PC-3 (cell line): ENCODE data around the gene DAPK1. TPM values are rescaled to one million over a fixed set of nuclear protein-coding genes. Genes with fewer than 3 reads are reported as not detected.

Source experiments
- ATAC-seq: fragments of 200-7000 bp; cut with Tn5 transposase; 2 replicates; pipeline ENCODE4 v1.9.1; 2020; ENCODE audit warnings: mild to moderate bottlenecking, moderate library complexity
- BruUV-seq: library from RNA; stranded (reverse); fragments of 400-500 nt; replicated peaks from 2 replicates; lab custom pipeline; 2021; lab: Mats Ljungman, UMichigan
- CTCF ChIA-PET: fragments of 300-600 bp; sonication (Branson Sonifier 250); formaldehyde crosslinking; loops from one replicate; lab custom pipeline; 2022; ENCODE audit warnings: antibody characterized with exemption; lab: Charles Lee
- POLR2A ChIA-PET: fragments of 300-600 bp; sonication (Branson Sonifier 250); formaldehyde crosslinking; loops from one replicate; lab custom pipeline; 2022; ENCODE audit warnings: antibody characterized with exemption; ENCODE audit not compliant: unreplicated experiment; lab: Charles Lee
- DNase-seq: peaks from one replicate; pipeline ENCODE4 v3.0.0-alpha.2; 2015
- H2AFZ ChIP-seq: fragments of 300-600 bp; sonication (generic); 2 replicates; pipeline ENCODE4 v1.6.0; 2016; ENCODE audit warnings: antibody characterized with exemption, low read length
- H3F3A ChIP-seq: fragments of 300-600 bp; sonication (generic); one replicate; pipeline ENCODE4 v1.6.0; 2017; ENCODE audit warnings: antibody characterized with exemption, low read length, control low read depth, mild to moderate bottlenecking; ENCODE audit not compliant: unreplicated experiment
- H3K27ac ChIP-seq: fragments of 300-600 bp; sonication (generic); 2 replicates; pipeline ENCODE4 v1.5.1; 2016; ENCODE audit warnings: mild to moderate bottlenecking, low read length
- H3K27me3 ChIP-seq: fragments of 300-600 bp; sonication (generic); 2 replicates; pipeline ENCODE4 v1.6.1; 2016; ENCODE audit warnings: low read length, mixed read lengths
- H3K36me3 ChIP-seq: fragments of 300-600 bp; sonication (generic); 2 replicates; pipeline ENCODE4 v1.6.1; 2016; ENCODE audit warnings: low read depth, mixed run types, low read length, mixed read lengths
- H3K4me1 ChIP-seq: fragments of 300-600 bp; sonication (generic); 2 replicates; pipeline ENCODE4 v1.5.1; 2016; ENCODE audit warnings: low read length; ENCODE audit not compliant: insufficient read depth
- H3K4me2 ChIP-seq: fragments of 300-600 bp; sonication (generic); 2 replicates; pipeline ENCODE4 v1.6.0; 2016; ENCODE audit warnings: low read length
- H3K4me3 ChIP-seq: fragments of 300-600 bp; sonication (generic); 2 replicates; pipeline ENCODE4 v1.5.1; 2016; ENCODE audit warnings: mild to moderate bottlenecking, low read length, mixed read lengths
- H3K79me2 ChIP-seq: fragments of 300-600 bp; sonication (generic); 2 replicates; pipeline ENCODE4 v1.6.1; 2017; ENCODE audit warnings: low read length, mixed read lengths
- H3K9ac ChIP-seq: fragments of 300-600 bp; sonication (generic); 2 replicates; pipeline ENCODE4 v1.6.0; 2016; ENCODE audit warnings: mild to moderate bottlenecking, low read length
- H3K9me2 ChIP-seq: fragments of 300-600 bp; sonication (generic); replicated peaks from 2 replicates; pipeline ENCODE4 v1.6.1; 2016; ENCODE audit warnings: mixed run types, low read length, mixed read lengths
- H3K9me3 ChIP-seq: fragments of 300-600 bp; sonication (generic); 2 replicates; pipeline ENCODE4 v1.6.1; 2016; ENCODE audit warnings: low read length, mixed read lengths
- H4K20me1 ChIP-seq: fragments of 300-600 bp; sonication (generic); 2 replicates; pipeline ENCODE4 v1.6.1; 2016; ENCODE audit warnings: low read length, mixed read lengths
- CTCF ChIP-seq: fragments of 300-600 bp; sonication (generic); conservative IDR thresholded peaks from 2 replicates; pipeline ENCODE4 v1.5.1; 2017; ENCODE audit warnings: antibody characterized with exemption, low read depth, mild to moderate bottlenecking, low read length
- EZH2 ChIP-seq: fragments of 300-600 bp; sonication (generic); IDR thresholded peaks from one replicate; pipeline ENCODE4 v1.6.1; 2017; ENCODE audit warnings: antibody characterized with exemption, mild to moderate bottlenecking, low read length; ENCODE audit not compliant: unreplicated experiment
- EZH2phosphoT487 ChIP-seq: fragments of 300-600 bp; sonication (generic); IDR thresholded peaks from 2 replicates; pipeline ENCODE4 v1.6.1; 2018; ENCODE audit warnings: mild to moderate bottlenecking, antibody characterized with exemption, low read length, borderline replicate concordance
- intact Hi-C: fragments of 100-400 bp; cut with micrococcal nuclease; formaldehyde crosslinking; loops from 2 replicates; pipeline ENCODE4 v1.9.0; 2023
- total RNA-seq: library from RNA; depleted of rRNA; stranded (reverse); fragments of >200 nt; gene quantifications from 2 replicates; pipeline ENCODE4 v1.2.3, GENCODE V29; 2014

The DAPK1 gene
- total RNA-seq, 1 experiment from 2014 or later: not detected

GRCh38 chr9:87615547-87616148 is 118.0 kb downstream of the DAPK1 start:
- Histone ChIP-seq H3K9me2 (no peaks in the 10 kb centered on the region), H3K36me3 (no peaks in the 10 kb centered on the region), H3F3A (no peaks in the 10 kb centered on the region), H3K4me2 (no peak overlapping the region), H3K4me1 (no peaks in the 10 kb centered on the region), H3K4me3 (no peak overlapping the region), H3K27me3 (peaks cover 41% of the 10 kb centered on the region), H3K9me3 (no peaks in the 10 kb centered on the region), H3K79me2 (no peaks in the 10 kb centered on the region), H4K20me1 (no peaks in the 10 kb centered on the region), H3K9ac (no peak overlapping the region), H3K27ac (no peak overlapping the region), H2AFZ (no peak overlapping the region)
- intact Hi-C loops: no loop called here
- DNase-seq: no peak
- ChIA-PET POLR2A (no interaction called here), CTCF (no interaction called here)
- no peak for ATAC-seq
- TF ChIP-seq EZH2: no peak
- TF ChIP-seq CTCF: no peak
- TF ChIP-seq EZH2phosphoT487: no peak
- no TSS peak for BruUV-seq

- H3K4me3 ChIP-seq: no peak overlapping the region
- H4K20me1 ChIP-seq: no peaks in the 10 kb centered on the region
- no peaks in the 10 kb centered on the region for H3K9me2 ChIP-seq
- POLR2A ChIA-PET: no interaction called here
- intact Hi-C loops: no loop called here
- H3K79me2 ChIP-seq: no peaks in the 10 kb centered on the region
- H3K4me1 ChIP-seq: no peaks in the 10 kb centered on the region
- no peaks in the 10 kb centered on the region for H3K36me3 ChIP-seq
- H3K4me2 ChIP-seq: no peak overlapping the region
- no peak overlapping the region for H3K27ac ChIP-seq
- peaks cover 31% of the 10 kb centered on the region for H3K27me3 ChIP-seq
- ATAC-seq (no peak), DNase-seq (no peak)
- no peaks in the 10 kb centered on the region for H3K9me3 ChIP-seq
- CTCF ChIA-PET: no interaction called here
- no peak overlapping the region for H2AFZ ChIP-seq
- TF ChIP-seq CTCF (no peak), EZH2phosphoT487 (no peak), EZH2 (no peak)
- no peak overlapping the region for H3K9ac ChIP-seq
- BruUV-seq: no TSS peak
- no peaks in the 10 kb centered on the region for H3F3A ChIP-seq
These were observed 120.6 kb downstream of the DAPK1 start for GRCh38 chr9:87618226-87618625.

- no peak overlapping the region for H2AFZ ChIP-seq
- H3F3A ChIP-seq: no peaks in the 10 kb centered on the region
- ATAC-seq (no peak), DNase-seq (no peak)
- no TSS peak for BruUV-seq
- TF ChIP-seq EZH2phosphoT487 (no peak), CTCF (no peak), EZH2 (no peak)
- H3K79me2 ChIP-seq: no peaks in the 10 kb centered on the region
- H3K27ac ChIP-seq: no peak overlapping the region
- no peaks in the 10 kb centered on the region for H3K9me2 ChIP-seq
- intact Hi-C loops: no loop called here
- H3K9me3 ChIP-seq: no peaks in the 10 kb centered on the region
- H3K4me1 ChIP-seq: no peaks in the 10 kb centered on the region
- peaks cover 24% of the 10 kb centered on the region for H3K27me3 ChIP-seq
- no peaks in the 10 kb centered on the region for H3K36me3 ChIP-seq
- CTCF ChIA-PET: no interaction called here
- no peak overlapping the region for H3K4me3 ChIP-seq
- POLR2A ChIA-PET: no interaction called here
- H3K9ac ChIP-seq: no peak overlapping the region
- H3K4me2 ChIP-seq: no peak overlapping the region
- H4K20me1 ChIP-seq: no peaks in the 10 kb centered on the region
These were observed 121.3 kb downstream of the DAPK1 start for GRCh38 chr9:87618931-87619330.
